ENCODE data around the gene MEAF6.

MEAF6 gene

GRCh38 chr1:37453647-37454046 lies 60.9 kb downstream of the MEAF6 start:
- ATAC-seq (no peak), DNase-seq (ENCODE audit: low spot score in 2 of 2) (no peak)
- H3K4me1 Mint-ChIP-seq: peaks cover 17% of the 10 kb centered on the region
- no peaks in the 10 kb centered on the region for H3K9me3 Mint-ChIP-seq
- H3K36me3 Mint-ChIP-seq: peaks cover 9% of the 10 kb centered on the region
- no peak overlapping the region for H3K27ac Mint-ChIP-seq
- no peak overlapping the region for H3K4me3 Mint-ChIP-seq

GRCh38 chr1:37452416-37452815 lies 62.1 kb downstream of the MEAF6 start:
- Mint-ChIP-seq H3K4me1 (peaks cover 17% of the 10 kb centered on the region), H3K27ac (peak overlapping the region; percentile 74), H3K4me3 (no peak overlapping the region), H3K9me3 (no peaks in the 10 kb centered on the region), H3K36me3 (peaks cover 9% of the 10 kb centered on the region)
- no peak for ATAC-seq
- no peak for DNase-seq (ENCODE audit: low spot score in 2 of 2)

GRCh38 chr1:37449936-37450335 lies 64.6 kb downstream of the MEAF6 start:
- DNase-seq (ENCODE audit: low spot score in 2 of 2) (no peak), ATAC-seq (peak; percentile 46)
- H3K4me3 Mint-ChIP-seq: no peak overlapping the region
- H3K36me3 Mint-ChIP-seq: peaks cover 7% of the 10 kb centered on the region
- H3K9me3 Mint-ChIP-seq: no peaks in the 10 kb centered on the region
- peaks cover 15% of the 10 kb centered on the region for H3K4me1 Mint-ChIP-seq
- peak overlapping the region; percentile 77 for H3K27ac Mint-ChIP-seq

- DNase-seq (ENCODE audit: low spot score in 2 of 2) (no peak), ATAC-seq (no peak)
- Mint-ChIP-seq H3K27ac (peak overlapping the region; percentile 34), H3K36me3 (no peaks in the 10 kb centered on the region), H3K4me1 (peaks cover 10% of the 10 kb centered on the region), H3K4me3 (no peak overlapping the region), H3K9me3 (no peaks in the 10 kb centered on the region)
Measured at GRCh38 chr1:37448691-37449417, 65.7 kb downstream of the MEAF6 start.

GRCh38 chr1:37448185-37448584 lies 66.4 kb downstream of the MEAF6 start:
- Mint-ChIP-seq H3K4me1 (peaks cover 10% of the 10 kb centered on the region), H3K36me3 (no peaks in the 10 kb centered on the region), H3K4me3 (no peak overlapping the region), H3K9me3 (no peaks in the 10 kb centered on the region), H3K27ac (peak overlapping the region; percentile 34)
- DNase-seq (ENCODE audit: low spot score in 2 of 2) (no peak), ATAC-seq (no peak)

- no peak overlapping the region for H3K27ac Mint-ChIP-seq
- no peak for ATAC-seq
Measured at GRCh38 chr1:37446874-37447273, 67.7 kb downstream of the MEAF6 start.

GRCh38 chr1:37442644-37443043 lies 71.9 kb downstream of the MEAF6 start:
- no peaks in the 10 kb centered on the region for H3K9me3 Mint-ChIP-seq
- ATAC-seq: no peak
- no peak for DNase-seq (ENCODE audit: low spot score in 2 of 2)
- peak overlapping the region; percentile 4 for H3K27ac Mint-ChIP-seq
- H3K36me3 Mint-ChIP-seq: no peaks in the 10 kb centered on the region
- no peak overlapping the region for H3K4me3 Mint-ChIP-seq
- H3K4me1 Mint-ChIP-seq: no peaks in the 10 kb centered on the region

More at GRCh38 chr1:37446874-37447273, 67.7 kb downstream of the MEAF6 start:
- Mint-ChIP-seq H3K36me3 (no peaks in the 10 kb centered on the region), H3K9me3 (no peaks in the 10 kb centered on the region), H3K4me3 (no peak overlapping the region), H3K4me1 (peaks cover 10% of the 10 kb centered on the region)
- DNase-seq (ENCODE audit: low spot score in 2 of 2): no peak
